OCI-LY1 (cell line): ENCODE measurements around the gene ORAI3.
A peak's percentile ranks its signal among the peaks of the same experiment; 100 is the strongest.

ENCODE experiments used
- CTCF ChIP-seq: fragments of 200-600 bp; sonication (generic), shearing (Covaris generic); IDR thresholded peaks from 2 replicates; pipeline ENCODE4 v1.5.1; 2017; ENCODE audit warnings: mild to moderate bottlenecking, antibody characterized with exemption, low read length, moderate library complexity, mixed read lengths
- EZH2 ChIP-seq: fragments of 200-600 bp; sonication (generic), shearing (Covaris generic); IDR thresholded peaks from 2 replicates; pipeline ENCODE4 v1.8.0; 2017; ENCODE audit warnings: borderline replicate concordance, mixed run types, mild to moderate bottlenecking, antibody characterized with exemption, low read length, moderate library complexity, mixed read lengths

- TF ChIP-seq CTCF (peak; percentile 93), EZH2 (no peak)
Measured at GRCh38 chr16:30941600-30942425, 7.1 kb upstream of the ORAI3 start.
